HG03159 (cell line): Measurements from ENCODE around the gene GLYR1.
"Not testable (repeated sequence)": the region's sequence is repeated elsewhere in the genome, so short reads cannot be mapped to it uniquely, and the experiment has no call there.

Experiments
- ATAC-seq: cut with Tn5 transposase; IDR thresholded peaks from one replicate; pipeline ENCODE4 v1.9.1; 2021; ENCODE audit warnings: mild to moderate bottlenecking, moderate library complexity; ENCODE audit not compliant: unreplicated experiment

The GLYR1 gene

GRCh38 chr16:4846901-4847773 is at the start of gene GLYR1, which contains the start of gene UBN1:
GLYR1 (minus strand) TSS chr16:4847288; CDS start chr16:4847265, 23 bp downstream.
UBN1 (plus strand) TSS chr16:4847481; CDS start chr16:4852918, 5,437 bp downstream.
- peak; percentile 84 for ATAC-seq

DNA sequence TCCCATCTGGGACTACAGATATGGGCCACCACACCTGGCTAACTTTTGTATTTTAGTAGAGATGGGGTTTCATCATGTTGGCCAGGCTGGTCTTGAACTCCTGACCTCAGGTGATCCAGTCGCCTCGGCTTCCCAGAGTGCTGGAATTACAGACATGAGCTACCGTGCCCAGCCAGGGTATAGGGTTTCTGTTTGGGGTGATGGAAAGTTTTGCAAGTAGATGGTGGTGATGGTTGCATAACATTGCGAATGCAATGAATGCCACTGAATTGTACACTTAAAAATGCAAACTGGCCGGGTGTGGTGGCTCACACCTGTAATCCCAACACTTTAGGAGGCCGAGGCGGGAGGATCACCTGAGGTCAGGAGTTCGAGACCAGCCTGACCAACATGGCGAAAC is 49.7 kb upstream of the GLYR1 start:
- ATAC-seq, result not testable (repeated sequence)

- no peak for ATAC-seq
These were observed 48.3 kb upstream of the GLYR1 start for GRCh38 chr16:4895366-4895765.

DNA sequence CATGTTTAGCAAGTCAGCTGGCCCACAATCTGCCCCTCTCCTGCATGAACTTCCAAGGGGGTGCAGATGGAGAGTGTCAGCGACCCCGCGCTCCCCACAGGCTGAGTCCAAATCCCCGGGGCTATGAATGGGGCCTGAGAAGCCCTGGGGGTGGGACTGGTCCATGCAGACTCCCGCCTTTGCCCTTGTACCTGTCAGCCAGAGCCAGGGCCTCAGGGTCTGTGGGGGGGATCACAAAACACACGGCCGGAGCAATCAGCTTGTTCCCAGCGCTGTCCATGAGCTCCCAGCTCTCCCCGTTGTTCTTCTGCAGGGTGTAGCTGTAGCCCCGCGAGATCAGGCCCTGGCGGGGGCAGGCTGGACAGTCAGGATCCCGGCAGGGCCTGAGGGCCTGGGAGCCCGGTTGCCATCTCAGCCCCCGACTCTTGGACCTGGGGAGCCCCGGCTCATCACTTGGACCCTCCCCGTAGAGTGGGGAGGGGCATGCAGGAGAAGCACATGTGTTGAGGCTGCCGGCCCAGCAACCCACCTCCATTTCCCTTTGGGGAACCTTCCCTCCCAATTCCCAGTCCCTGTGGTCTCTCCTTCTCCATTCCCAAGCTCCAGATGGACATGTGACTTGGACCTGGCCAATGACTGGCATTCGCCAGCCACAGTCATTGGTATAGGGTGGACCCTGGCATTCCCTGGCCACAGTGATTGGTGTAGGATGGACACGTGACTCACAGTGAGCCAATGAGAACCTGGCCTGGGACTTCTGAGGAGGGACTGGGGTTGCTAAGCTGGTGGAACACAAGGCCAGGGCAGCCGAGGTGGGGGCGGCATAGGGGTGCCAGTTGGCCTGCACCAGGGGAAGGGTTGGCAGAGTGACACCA is 47.4 kb upstream of the GLYR1 start:
- ATAC-seq, result no peak

GRCh38 chr16:4893103-4893862 is 46.2 kb upstream of the GLYR1 start:
- ATAC-seq, result no peak

DNA sequence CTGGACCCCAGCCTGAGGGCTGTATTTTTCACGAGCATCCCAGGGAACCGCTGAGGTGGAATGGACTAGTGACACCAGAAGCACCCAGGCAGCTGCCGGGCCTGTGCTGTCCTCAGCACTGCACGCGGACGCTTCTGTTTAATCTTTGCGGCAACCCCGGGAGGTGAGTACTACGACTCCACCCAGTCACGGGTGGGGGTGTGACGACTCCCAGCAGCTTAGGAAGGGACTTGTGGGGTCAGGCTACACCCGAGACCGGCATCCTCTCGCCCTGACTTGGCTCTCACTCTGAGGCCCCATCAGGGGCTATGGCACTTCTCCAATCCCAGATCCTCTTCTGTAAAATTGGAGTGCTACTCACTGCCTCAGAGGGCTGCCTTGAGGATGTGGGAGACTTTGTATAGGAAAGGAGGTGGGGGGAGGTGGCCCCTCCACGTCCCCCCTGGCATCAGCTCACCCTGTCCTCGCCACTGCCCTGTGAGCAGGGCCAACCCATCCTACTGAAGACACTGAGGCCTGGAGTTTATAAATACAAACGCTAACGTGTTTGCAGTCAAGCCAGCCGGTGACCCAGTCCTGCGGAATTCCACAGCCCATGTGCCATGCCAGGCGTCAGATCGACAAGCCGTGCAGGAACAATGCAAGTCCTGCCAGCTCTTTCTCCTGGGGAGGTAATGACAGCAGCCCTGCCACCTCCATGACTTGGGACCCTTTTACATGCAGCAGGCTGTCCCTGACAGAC is 45.4 kb upstream of the GLYR1 start:
- no peak for ATAC-seq

- ATAC-seq, result no peak
These were observed 44.8 kb upstream of the GLYR1 start for GRCh38 chr16:4891886-4892216.

GRCh38 chr16:4891097-4891885 is 44.2 kb upstream of the GLYR1 start:
- ATAC-seq, result no peak

DNA sequence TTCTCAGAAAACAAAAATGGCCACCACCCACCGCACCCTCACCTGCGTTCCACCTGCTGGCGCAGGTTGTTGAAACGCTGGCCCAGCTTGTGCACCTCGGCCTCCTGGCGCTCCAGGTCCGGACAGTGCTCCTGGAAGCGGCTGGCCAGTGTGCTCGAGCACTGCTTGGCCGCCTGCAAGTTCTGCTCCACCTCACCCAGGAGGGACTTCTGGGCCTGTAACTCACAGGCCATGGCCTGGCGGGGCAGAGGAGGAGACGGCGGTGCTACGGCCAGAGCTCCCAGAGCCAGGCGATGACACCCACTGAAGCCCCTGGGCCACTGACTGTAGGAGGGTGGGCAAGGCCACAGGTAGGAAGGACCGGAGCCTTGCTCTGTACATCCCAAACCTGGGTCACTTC is 43.6 kb upstream of the GLYR1 start:
- ATAC-seq, result no peak

- ATAC-seq, result no peak
These were observed 42.9 kb upstream of the GLYR1 start for GRCh38 chr16:4890026-4890425.

DNA sequence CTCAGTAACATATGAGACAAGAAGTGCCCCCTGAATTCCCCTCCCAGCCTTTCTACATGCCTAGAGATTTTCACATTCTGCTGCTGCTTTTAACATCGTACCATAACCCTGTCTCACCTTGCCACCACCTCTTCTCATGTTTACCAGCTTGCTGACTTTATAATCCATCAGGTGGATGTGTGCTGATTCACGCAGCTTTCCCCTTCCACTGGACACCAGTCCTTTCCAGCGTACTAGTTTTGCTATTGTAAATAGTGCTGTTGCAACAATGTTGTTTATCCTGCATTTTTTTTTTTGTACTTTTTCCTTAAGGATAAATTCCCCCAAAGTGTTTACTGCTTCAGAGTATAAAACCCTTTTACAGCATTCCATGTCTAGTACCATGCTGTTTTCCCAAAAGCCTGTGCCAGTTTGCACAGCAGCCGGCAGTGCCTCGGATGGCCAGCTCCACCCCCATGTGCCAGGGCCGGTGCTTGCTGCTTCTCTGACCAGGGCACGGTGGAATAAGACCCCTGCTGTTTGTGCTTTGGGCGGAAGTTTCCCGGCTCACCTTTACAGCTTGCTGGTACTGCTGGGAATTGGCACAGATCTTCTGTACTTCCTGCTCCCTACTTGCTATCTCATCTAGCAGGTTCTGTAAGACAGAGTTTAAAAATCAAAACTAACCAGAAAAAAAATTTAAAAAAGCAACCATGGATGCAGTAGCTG is 41.5 kb upstream of the GLYR1 start:
- no peak for ATAC-seq

DNA sequence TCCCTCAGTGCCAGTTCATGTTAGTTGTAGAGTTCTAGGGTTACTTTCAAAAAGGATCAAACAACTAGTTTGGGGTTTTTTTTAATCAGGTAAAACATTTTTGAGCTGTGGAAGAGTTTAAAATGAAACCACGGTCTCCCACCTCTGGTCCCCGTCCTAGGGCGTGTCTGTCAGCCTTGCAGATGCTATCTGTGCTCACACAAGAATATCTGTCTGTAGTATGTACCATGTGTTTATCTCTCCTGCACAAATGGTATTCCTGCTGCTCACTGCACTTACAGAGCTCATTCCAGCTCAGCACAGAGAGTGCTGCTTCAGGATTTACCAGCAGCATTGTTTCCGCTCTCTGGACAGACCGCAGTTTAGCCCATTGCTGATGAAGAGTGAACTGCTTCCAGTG is 39.1 kb upstream of the GLYR1 start:
- ATAC-seq, result no peak

DNA sequence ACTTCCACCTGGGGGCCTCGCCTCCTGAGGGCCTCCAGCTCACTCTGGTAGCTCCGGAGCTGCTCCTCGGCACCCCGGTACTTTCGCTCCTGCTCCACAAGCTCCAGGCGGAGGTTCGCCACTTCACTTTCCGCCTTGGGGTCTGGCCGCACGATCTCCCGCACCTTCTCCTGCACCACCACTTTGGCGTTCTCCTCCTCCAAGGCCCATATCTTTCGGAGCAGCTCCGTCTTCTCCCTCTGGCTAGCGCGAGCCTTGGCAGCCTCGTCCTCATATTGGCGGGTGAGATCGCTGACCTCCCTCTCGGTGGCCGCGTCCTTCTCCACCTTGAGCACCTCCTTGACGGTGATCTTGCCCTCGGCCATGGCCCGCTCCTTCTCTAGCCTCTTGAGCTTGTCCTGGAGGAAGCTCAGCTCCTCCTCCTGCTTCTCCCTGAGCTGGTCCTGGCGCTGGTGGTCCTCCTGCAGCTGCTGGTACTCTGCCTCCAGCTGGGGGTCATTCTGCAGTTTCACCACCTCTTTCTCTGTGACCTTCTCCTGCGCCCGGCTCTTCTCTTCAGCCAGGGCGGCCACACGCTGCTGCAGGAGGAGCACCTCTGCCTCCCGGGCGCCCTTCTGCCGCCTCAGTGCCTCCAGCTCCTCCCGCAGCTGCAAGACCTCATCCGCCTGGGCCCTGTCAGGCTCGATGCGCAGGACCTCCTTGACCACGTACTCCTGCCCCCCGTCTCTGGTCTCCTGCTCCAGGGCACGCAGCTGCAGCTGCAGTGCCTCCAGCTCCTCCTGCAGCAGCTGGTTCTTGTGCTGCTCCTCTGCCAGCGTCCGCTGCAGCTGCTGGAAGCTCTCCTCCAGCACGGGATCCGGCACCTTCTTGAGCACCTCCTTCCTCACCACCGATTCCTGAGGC is 38.1 kb upstream of the GLYR1 start:
- ATAC-seq, result no peak

GRCh38 chr16:4884209-4884608 is 37.1 kb upstream of the GLYR1 start:
- no peak for ATAC-seq

DNA sequence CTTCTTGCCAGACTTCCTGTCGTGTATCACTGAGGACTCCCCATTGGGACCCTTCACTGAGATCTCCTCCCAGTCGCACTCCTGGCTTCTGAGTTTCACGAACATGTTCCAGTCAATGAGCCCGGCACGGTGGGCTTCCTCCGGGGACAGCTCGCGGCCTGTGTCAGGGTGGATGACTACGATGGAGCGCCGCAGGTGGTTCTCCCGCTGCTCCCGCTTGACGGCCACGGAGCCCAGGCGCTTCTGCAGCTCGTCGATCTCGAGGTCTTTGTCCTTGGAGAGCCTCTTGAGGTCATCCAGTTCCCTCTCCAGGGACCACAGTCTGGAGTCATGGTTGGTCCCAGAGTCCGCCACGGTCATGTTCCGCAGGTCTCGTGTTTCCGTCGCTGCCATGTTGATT is 36.4 kb upstream of the GLYR1 start:
- ATAC-seq, result no peak

DNA sequence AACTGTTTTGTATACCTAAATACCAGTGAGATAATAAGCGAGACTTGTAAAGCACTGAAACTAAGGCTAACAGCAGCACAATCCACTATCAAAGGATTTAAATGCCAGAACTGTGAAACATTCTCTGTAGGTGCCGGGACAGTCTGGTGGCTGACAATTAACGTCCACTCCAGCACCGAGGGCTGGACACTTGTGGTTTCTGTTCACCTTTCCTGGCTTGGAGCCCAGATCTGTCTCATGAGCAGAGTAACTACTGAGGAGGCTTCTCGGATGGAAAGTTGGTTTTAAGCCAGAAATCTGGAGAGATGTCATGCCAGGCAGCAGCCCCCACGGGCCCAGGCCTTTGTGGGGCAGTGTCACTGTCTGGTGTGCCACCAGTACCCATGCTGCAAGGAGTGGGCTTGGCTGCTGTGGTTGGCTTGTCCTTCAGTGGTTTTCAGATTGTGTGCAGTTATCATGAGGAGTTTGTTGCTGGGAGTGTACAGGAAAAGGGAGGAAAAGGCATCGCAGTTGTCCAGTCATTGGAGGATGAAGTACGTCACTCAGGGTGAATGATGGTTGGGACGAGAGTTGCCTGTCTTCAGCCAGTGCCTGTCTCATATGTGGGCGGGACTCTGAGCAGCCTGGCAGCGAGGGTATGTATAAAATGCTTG is 35.7 kb upstream of the GLYR1 start:
- no peak for ATAC-seq

GRCh38 chr16:4882000-4882632 is 35.0 kb upstream of the GLYR1 start:
- ATAC-seq, result no peak
